IMR-90 (cell line): ENCODE data around the gene TMEM212.

Experiments
- CTCF ChIP-seq: conservative IDR thresholded peaks from 2 replicates; pipeline ENCODE4 v1.5.1; 2012; ENCODE audit warnings: mild to moderate bottlenecking, low read depth, low read length, improper control_type of control experiment
- POLR2A ChIP-seq: IDR thresholded peaks from 2 replicates; pipeline ENCODE4 v1.6.1; 2012; ENCODE audit warnings: mild to moderate bottlenecking, low read depth, low read length
- SMC3 ChIP-seq: fragments of 150-350 bp; IDR thresholded peaks from 2 replicates; pipeline ENCODE4 v1.6.1; 2016; ENCODE audit warnings: low read depth, mild to moderate bottlenecking, antibody characterized with exemption, low read length, moderate library complexity
- TF ChIP-seq, protein P1 (sequence below): fragments of 150-350 bp; IDR thresholded peaks from 2 replicates; pipeline ENCODE4 v1.6.1; 2017; ENCODE audit warnings: mild to moderate bottlenecking, antibody characterized with exemption, low read length, low read depth

- TF ChIP-seq CTCF (no peak), SMC3 (no peak), POLR2A (no peak)
- TF ChIP-seq, protein P1, sequence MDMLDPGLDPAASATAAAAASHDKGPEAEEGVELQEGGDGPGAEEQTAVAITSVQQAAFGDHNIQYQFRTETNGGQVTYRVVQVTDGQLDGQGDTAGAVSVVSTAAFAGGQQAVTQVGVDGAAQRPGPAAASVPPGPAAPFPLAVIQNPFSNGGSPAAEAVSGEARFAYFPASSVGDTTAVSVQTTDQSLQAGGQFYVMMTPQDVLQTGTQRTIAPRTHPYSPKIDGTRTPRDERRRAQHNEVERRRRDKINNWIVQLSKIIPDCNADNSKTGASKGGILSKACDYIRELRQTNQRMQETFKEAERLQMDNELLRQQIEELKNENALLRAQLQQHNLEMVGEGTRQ: no peak
These were observed 30.3 kb upstream of the TMEM212 start for GRCh38 chr3:171812811-171813210.
